HG03139 (cell line): Measurements from ENCODE around the gene MEDAG.

Experiments used
- ATAC-seq: cut with Tn5 transposase; IDR thresholded peaks from one replicate; pipeline ENCODE4 v1.9.1; 2021; ENCODE audit not compliant: unreplicated experiment

The MEDAG gene

DNA sequence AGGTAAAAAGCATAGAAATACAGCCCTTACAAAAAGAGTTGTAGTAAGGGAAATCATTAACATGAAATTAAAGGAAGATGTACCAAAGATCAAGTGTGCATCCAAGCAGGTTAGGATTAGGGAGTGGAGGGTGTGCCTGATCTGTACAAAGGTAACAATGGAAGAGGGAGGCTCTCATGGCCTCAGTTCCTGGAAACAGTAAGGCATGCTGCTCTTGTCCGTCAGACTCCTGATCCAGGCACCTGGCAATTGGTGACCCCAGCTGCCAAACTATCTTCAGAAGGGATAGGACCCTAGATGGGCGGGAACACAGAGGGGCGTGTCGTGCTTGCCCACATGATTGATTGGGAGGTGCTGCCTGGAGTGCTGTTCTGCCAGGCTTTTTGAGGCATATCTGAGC is 30.9 kb downstream of the MEDAG start:
- no peak for ATAC-seq

DNA sequence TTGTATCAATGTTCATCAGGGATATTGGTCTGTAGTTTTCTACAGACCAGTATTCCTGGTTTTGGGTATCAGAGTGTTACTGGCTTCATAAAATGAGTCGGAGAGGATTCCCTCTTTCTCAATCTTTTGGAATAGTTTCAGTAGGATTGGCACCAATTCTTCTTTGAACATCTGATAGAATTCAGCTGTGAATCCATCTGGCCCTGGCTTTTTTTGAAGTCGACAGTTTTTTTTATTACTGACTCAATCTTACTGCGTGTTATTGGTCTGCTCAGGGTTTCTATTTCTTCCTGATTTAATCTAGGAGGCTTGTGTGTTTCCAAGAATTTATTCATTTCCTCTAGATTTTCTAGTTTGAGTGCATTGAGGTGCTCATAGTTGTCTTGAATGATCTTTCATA is 37.8 kb downstream of the MEDAG start:
- ATAC-seq, result no peak

DNA sequence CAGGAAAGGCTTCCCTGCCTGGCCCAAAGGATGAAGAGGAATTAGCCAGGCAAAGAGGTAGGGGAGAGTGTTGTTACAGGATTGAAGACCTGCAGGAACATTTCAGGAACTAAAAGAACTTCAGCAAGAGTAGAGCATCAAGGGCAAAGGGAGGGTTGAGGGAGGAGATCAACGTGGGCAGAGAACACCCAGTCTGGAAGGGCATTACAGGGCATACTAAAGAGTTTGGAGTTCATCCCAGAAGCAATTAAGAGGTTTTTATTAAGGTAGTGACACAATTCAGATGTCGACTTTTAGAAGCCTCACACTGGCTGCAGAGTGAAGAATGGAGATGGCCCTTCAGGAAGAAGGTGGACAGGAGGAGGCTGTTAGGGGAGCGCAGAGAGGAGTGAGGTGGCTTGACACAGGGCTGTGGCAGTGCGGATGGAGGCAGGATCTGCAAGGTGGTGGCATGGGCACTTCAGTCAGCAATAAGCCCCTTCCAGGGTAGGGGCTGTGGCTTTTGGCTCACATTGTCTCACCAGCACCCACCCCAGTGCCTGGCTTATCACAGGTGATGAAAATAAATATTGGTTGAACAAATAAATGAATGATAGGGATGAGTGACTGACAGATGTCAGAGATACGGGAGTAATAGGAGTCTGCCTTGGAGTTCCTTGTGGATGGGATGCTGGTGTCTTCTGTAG is 51.3 kb downstream of the MEDAG start:
- no peak for ATAC-seq

DNA sequence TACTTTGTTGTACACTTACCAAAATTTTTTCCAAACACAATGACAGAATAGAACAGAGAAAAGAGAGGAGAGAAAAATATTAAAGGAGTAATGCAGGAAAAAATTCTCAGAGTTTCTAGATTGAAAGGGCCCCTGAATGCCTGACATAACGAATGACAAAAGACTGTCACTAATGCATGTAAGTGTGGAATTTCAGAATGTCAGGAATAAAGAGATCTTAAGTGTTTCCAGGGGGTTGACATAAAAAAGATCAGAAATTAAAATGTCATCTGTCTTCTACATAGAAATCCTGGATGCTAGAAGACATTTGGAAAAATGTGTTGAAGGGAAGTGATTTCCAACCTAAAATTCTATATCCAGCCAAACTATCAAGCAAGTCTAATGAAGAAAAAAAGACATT is 53.6 kb downstream of the MEDAG start:
- ATAC-seq, result no peak

DNA sequence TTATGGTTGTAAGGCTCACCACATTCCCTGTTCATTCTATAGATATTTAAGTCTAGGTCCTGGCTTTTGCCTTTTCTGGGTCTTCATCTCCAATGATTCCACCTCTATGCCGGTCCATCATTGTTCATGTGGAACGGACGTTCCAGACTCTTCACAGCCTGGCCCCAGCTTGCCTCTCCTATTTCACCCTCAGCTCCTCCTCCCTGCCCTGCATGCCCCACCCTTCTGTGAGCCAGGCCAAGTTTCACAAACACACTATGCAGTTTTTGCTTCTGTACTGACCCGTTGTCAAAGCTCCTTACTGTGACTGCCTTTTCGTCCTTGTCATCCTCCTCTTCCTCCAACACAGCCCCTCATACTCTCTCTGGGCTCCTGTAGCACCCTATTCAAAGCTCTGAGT is 57.7 kb downstream of the MEDAG start:
- ATAC-seq, result no peak

DNA sequence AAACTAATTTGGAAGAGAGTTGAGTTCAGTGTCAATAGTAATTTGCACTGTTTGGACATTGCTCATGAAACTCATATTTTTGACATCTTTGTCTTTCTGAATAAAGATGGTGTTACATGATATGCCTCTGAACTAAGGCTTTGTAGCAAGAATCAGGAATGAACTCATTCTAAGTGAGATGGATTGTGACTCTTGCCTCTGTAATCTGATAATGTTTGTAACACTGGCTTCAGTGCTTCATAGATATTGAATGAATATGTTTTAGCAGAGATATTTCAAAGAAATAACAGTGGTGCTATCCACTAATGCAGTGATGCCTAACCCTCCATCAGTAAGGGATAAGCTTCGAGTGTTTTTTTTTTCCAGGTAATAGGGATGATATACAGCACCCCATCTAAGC is 59.3 kb downstream of the MEDAG start:
- ATAC-seq, result no peak

DNA sequence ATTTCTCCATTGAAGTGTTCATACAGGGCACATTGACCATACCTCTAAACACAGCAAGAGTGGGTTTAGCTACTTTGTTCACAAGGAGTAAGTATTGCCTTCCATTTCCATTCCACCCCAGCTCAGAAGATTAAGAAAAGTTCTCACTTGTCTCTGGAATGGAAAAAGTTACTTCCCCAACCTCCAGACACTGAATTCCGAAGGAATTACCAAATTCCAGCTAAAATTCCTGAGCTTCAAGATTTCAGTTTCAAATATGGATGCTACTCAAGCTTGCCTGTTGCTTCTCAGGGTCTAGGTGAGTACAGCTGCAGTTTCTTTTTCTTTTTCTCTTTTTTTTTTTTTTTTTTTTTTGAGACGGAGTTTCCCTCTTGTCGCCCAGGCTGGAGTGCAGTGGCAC is 60.0 kb downstream of the MEDAG start:
- no peak for ATAC-seq

DNA sequence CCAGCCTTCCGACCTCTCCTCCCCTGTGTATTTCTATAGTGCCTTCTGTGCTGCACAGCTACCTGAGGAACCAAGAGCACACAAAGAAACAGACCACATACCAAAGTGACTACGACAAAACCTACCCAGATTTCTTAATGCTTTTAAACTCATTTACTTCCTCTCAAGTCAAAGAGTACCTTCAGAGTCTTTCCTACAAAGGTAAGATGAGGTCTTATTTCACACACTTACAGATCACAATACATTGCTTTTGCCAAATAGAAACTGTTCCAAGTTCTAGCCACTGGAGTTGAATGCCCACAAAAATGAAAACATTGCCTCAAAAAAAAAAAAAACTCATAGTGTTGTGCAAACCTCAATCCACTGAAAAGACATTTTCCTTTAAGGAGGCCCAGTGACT is 62.8 kb downstream of the MEDAG start:
- no peak for ATAC-seq

DNA sequence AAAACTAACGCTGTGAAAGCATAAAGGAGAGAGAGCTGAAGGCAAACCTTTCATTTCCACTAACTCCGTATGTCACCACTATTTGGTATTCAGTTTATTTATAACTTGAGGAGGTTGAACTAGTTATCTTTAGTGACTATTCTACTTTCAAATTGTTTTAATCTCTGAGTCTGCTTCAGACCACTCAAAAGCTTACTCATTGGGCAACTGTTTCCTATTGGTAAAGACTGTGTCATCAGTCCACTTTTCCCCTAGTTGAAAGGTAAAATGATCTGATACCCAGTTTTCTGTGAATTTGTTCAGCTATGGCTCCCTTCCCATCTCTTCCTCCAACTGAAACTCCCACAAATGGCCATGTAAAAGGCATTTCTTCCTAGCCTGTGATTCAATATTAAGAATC is 65.5 kb downstream of the MEDAG start:
- ATAC-seq, result no peak

DNA sequence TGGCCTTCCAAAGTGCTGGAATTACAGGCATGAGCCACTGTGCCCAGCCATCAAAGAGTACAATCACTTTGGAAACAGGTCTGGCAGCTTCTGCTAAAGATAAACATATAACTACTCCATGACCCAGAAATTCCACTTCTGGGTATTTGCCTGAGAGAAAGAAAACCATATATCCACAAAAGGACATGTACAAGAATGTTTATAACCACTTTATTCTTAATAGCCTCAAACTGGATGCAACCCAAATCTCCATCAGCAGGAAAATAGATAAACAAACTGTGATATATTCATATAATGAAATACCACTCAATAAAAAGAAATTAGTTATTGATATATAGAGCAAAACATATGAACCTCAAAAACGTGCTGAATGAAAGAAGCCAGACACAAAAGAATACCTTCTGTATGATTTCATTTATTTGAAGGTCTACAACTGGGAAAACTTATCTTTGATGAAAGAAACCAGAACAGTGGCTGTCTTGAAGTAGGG is 66.9 kb downstream of the MEDAG start:
- ATAC-seq, result no peak

DNA sequence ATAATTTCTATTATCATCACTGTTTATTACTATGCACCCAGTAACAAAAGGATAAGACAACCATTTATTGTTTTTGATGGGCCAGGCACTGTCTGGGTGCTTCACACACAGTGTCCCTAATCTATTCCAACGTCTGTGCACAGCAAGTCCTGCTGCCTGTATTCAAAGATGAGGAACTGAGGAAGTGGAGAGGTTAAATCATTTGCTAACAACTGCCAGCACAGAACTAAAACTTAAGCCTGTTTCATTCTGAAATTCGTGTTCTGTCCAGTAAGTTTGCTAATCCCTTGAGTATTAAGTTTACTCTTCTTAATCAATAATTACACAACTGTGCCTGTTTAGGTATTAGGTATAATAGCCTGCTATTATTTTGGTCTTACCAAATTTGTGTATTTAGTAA is 68.3 kb downstream of the MEDAG start:
- ATAC-seq, result no peak
